Natural killer cell treated with Interleukin-12 subunit alpha and Interleukin-12 subunit beta and Interleukin-15 and Interleukin-18, amount 100 ng/mL, for 72 hours (primary cell): ENCODE results near the gene DCDC1. TPM values are rescaled to one million over a fixed set of nuclear protein-coding genes. Genes with fewer than 3 reads are reported as not detected.

Experiments
- ATAC-seq, 2 donors: fragments of 150-1000 bp; cut with Tn5 transposase in 1 of 2; sonication (Bioruptor Pico), chemical (Tn5 transposase) in 1 of 2; 2 replicates each; pipeline ENCODE4 v1.10.0; 2021
- DNase-seq: peaks from one replicate; pipeline ENCODE4 v3.0.0; 2022; ENCODE audit warnings: low spot score
- H3K27ac Mint-ChIP-seq, 2 donors: 1 replicate in 1 of 2; 2 replicates in 1 of 2; pipeline ENCODE4 v1.8.0; 2022; ENCODE audit warnings: mixed read lengths in 2 of 2, mild to moderate bottlenecking in 1 of 2, moderate library complexity in 1 of 2
- H3K27me3 Mint-ChIP-seq, 2 donors: 1 replicate in 1 of 2; 2 replicates in 1 of 2; pipeline ENCODE4 v1.8.0; 2022; ENCODE audit warnings: mixed read lengths in 2 of 2
- H3K36me3 Mint-ChIP-seq: one replicate; pipeline ENCODE4 v1.8.0; 2022; ENCODE audit warnings: mixed read lengths
- H3K4me1 Mint-ChIP-seq, 2 donors: 1 replicate in 1 of 2; 2 replicates in 1 of 2; pipeline ENCODE4 v1.8.0; 2022; ENCODE audit warnings: low read depth in 2 of 2, mixed read lengths in 2 of 2, mild to moderate bottlenecking in 1 of 2
- H3K4me3 Mint-ChIP-seq: one replicate; pipeline ENCODE4 v1.8.0; 2022; ENCODE audit warnings: mixed read lengths
- H3K9me3 Mint-ChIP-seq: 2 replicates; pipeline ENCODE4 v1.8.0; 2022; ENCODE audit warnings: mixed read lengths
- total RNA-seq, 2 donors: library from RNA; stranded (reverse); gene quantifications; one replicate each; pipeline ENCODE4 v1.2.3, GENCODE V29; 2022

Gene DCDC1
- total RNA-seq, 2 donors from 2014 or later: 0.14 TPM; not detected in 1

DNA sequence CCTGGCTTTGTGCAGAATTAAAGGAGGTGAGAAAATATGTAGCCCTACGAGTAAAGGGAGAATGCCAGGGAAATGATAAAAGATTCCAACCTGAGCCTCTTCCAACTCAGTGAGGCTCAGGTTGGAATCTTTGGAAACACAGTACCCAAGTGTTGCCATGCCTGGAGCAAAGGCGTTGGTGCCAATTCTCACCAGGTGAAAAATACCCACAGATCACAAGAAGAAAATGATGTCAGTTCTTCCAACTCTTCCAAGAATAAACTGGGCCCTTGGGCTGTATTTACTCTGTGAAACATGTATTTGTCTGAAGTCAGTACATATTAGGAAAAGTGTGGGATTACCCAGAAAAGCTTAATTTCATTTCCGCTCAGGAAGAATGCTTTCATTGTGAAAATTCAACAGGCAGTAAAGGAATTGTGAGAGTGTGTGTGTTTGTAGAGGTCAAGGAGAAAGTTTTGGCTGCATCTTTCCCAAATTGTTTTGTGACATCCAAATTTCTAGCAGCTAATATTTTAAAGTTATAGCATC lies 548.0 kb downstream of the DCDC1 start:
- no peak for ATAC-seq
- H3K27me3 Mint-ChIP-seq: peaks cover 0 to 6% of the 10 kb centered on the region in 2 donors
- no peak overlapping the region for H3K27ac Mint-ChIP-seq
- no peaks in the 10 kb centered on the region for H3K4me1 Mint-ChIP-seq
- H3K9me3 Mint-ChIP-seq: peaks cover 6% of the 10 kb centered on the region
- H3K36me3 Mint-ChIP-seq: no peaks in the 10 kb centered on the region
- no peak for DNase-seq
- H3K4me3 Mint-ChIP-seq: no peak overlapping the region

DNA sequence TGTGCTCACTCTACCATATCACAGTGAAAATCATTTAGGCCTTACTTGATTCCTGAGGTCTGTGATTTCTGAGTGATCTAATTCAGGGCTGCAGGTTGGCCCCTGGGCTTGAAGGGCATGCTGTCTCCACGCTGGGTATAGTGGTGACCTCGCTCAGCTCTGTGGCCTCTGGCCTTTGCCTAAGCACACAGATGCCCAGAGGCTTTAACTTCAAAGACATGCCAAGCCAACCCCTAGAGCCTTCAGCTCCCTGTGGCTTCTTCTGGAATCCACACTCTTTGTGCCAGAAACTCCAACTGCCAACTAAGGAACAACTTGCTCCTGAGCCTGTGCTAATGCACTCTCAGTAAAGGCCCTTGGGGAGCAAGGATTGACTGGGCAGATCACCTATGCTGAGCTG lies 550.8 kb downstream of the DCDC1 start:
- Mint-ChIP-seq H3K4me3 (no peak overlapping the region), H3K27ac (no peak overlapping the region), H3K4me1 (no peaks in the 10 kb centered on the region), H3K9me3 (peaks cover 6% of the 10 kb centered on the region), H3K36me3 (no peaks in the 10 kb centered on the region), H3K27me3 (peaks cover 0 to 8% of the 10 kb centered on the region in 2 donors)
- DNase-seq (no peak), ATAC-seq (no peak)

DNA sequence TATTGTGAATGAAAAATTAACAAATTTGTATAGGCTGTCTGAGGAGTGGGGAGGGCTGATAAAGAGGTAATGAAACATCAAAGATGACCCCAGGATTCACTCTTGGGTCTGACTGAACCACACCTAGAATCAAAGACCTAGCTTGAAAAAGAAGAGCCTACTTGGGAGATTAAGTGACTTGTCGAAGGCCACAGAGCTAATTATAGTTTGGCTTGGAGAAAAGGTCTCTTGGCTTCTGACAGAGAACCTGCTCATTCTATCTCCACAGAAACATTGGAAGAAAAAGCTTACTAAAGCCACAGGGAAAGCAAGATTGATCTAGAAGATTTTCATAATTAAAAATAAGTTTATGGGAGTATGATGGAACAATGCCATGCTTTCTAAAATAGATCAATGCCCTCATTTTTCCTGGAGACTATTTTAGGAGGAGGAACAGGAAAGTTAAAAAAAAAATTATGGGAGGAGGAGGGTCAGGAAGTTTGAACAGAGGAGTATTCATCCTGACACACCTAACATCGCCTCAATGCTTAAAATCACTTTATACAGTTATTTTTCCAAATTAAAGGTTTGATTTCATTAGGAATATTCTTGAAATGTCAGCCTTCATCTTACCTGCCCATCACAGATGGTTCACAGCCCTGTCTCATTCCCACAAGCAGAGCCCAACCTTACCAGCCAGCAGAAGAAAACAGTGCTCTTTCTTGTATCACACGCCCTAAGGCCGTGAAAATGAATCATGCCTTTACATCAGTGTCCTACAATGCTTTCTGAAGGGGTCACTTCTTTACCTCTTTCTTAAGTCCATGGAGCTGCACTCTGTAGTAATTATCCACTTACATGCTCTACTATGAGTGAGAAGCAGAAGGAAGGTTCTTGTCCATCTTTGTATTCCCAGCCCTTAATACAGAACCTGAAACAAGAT lies 552.3 kb downstream of the DCDC1 start:
- Mint-ChIP-seq H3K9me3 (peaks cover 6% of the 10 kb centered on the region), H3K4me3 (no peak overlapping the region), H3K36me3 (no peaks in the 10 kb centered on the region), H3K27ac (no peak overlapping the region), H3K27me3 (peaks cover 0 to 13% of the 10 kb centered on the region in 2 donors), H3K4me1 (no peaks in the 10 kb centered on the region)
- DNase-seq (no peak), ATAC-seq (no peak)

DNA sequence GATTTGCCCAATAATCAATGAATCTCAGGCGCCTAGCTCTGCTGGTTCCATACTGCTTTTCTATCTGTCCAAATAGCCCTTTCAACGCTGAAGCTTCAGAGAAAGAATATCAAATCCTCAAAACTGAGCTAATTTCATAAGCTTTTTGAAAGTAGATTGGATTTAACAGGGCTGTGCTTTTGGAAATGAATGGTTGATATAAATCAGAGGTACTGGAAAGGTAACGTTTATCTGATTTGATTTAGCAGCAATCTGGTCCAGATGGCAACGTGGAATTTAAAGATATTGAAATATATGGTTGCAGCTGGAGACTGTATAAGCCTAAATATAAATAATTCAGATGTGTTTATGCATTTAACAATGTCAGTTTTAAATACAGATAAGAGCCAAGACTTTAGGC lies 553.9 kb downstream of the DCDC1 start:
- ATAC-seq (no peak), DNase-seq (no peak)
- Mint-ChIP-seq H3K27ac (no peak overlapping the region), H3K36me3 (no peaks in the 10 kb centered on the region), H3K27me3 (peaks cover 0 to 13% of the 10 kb centered on the region in 2 donors), H3K4me1 (no peaks in the 10 kb centered on the region), H3K4me3 (no peak overlapping the region), H3K9me3 (peaks cover 3% of the 10 kb centered on the region)

- Mint-ChIP-seq H3K4me1 (no peaks in the 10 kb centered on the region), H3K27me3 (peaks cover 0 to 13% of the 10 kb centered on the region in 2 donors), H3K9me3 (peaks cover 3% of the 10 kb centered on the region), H3K36me3 (no peaks in the 10 kb centered on the region), H3K4me3 (no peak overlapping the region), H3K27ac (no peak overlapping the region)
- DNase-seq (no peak), ATAC-seq (no peak)
These were observed 554.8 kb downstream of the DCDC1 start for GRCh38 chr11:30814737-30815136.

Other genes with a start within 250 kb of the DCDC1 start
- 10 to 100 TPM; 16.7 to 16.8 TPM for gene DNAJC24, start 121 bp upstream of the DCDC1 start, total RNA-seq
- gene IMMP1L, start 139.9 kb upstream of the DCDC1 start, total RNA-seq: 10 to 100 TPM; 24.9 TPM
- 10 to 100 TPM; 20.6 to 24.3 TPM for gene ELP4, start 140.0 kb upstream of the DCDC1 start, total RNA-seq